ENCODE results near the gene ZNF710. TPM values are rescaled to one million over a fixed set of nuclear protein-coding genes. Genes with fewer than 3 reads are reported as not detected.

ZNF710 gene
- polyA plus RNA-seq, 4 donors = 15.9 to 21.5 (median 16.9) TPM

GRCh38 chr15:90075420-90076289, 74.5 kb downstream of the ZNF710 start:
- DNase-seq (ENCODE audit: low read depth in 4 of 4, low spot score in 3 of 4) = no peak

GRCh38 chr15:90076716-90077115, 75.6 kb downstream of the ZNF710 start:
- DNase-seq (ENCODE audit: low read depth in 4 of 4, low spot score in 3 of 4) = no peak

- no peak for DNase-seq (ENCODE audit: low read depth in 4 of 4, low spot score in 3 of 4)
Observed at GRCh38 chr15:90078965-90079364, 77.8 kb downstream of the ZNF710 start.

GRCh38 chr15:90079619-90080457, 78.7 kb downstream of the ZNF710 start:
- DNase-seq (ENCODE audit: low read depth in 4 of 4, low spot score in 3 of 4) = no peak

- no peak for DNase-seq (ENCODE audit: low read depth in 4 of 4, low spot score in 3 of 4)
Observed at GRCh38 chr15:90080458-90080755, 79.3 kb downstream of the ZNF710 start.

GRCh38 chr15:90080818-90081393, 79.8 kb downstream of the ZNF710 start:
- DNase-seq (ENCODE audit: low read depth in 4 of 4, low spot score in 3 of 4) = no peak

GRCh38 chr15:90082140-90082715, 81.1 kb downstream of the ZNF710 start:
- no peak for DNase-seq (ENCODE audit: low read depth in 4 of 4, low spot score in 3 of 4)

- no peak for DNase-seq (ENCODE audit: low read depth in 4 of 4, low spot score in 3 of 4)
Observed at GRCh38 chr15:90083419-90083818, 82.3 kb downstream of the ZNF710 start.

GRCh38 chr15:90083954-90084607, 83.0 kb downstream of the ZNF710 start:
- DNase-seq (ENCODE audit: low read depth in 4 of 4, low spot score in 3 of 4) = no peak

- no peak for DNase-seq (ENCODE audit: low read depth in 4 of 4, low spot score in 3 of 4)
Observed at GRCh38 chr15:90084876-90085423, 83.8 kb downstream of the ZNF710 start.

- DNase-seq (ENCODE audit: low read depth in 4 of 4, low spot score in 3 of 4) = no peak
Observed at GRCh38 chr15:90085565-90085964, 84.4 kb downstream of the ZNF710 start.

GRCh38 chr15:90086868-90087268, 85.7 kb downstream of the ZNF710 start:
- no peak for DNase-seq (ENCODE audit: low read depth in 4 of 4, low spot score in 3 of 4)

- no peak for DNase-seq (ENCODE audit: low read depth in 4 of 4, low spot score in 3 of 4)
Observed at GRCh38 chr15:90087454-90088154, 86.5 kb downstream of the ZNF710 start.

GRCh38 chr15:90090226-90090848, 89.2 kb downstream of the ZNF710 start:
- DNase-seq (ENCODE audit: low read depth in 4 of 4, low spot score in 3 of 4) = no peak

- DNase-seq (ENCODE audit: low read depth in 4 of 4, low spot score in 3 of 4) = no peak
Observed at GRCh38 chr15:90091156-90091931, 90.2 kb downstream of the ZNF710 start.

- no peak for DNase-seq (ENCODE audit: low read depth in 4 of 4, low spot score in 3 of 4)
Observed at GRCh38 chr15:90095521-90095959, 94.4 kb downstream of the ZNF710 start.

GRCh38 chr15:90097475-90097874, 96.4 kb downstream of the ZNF710 start:
- no peak for DNase-seq (ENCODE audit: low read depth in 4 of 4, low spot score in 3 of 4)

- DNase-seq (ENCODE audit: low read depth in 4 of 4, low spot score in 3 of 4) = no peak
Observed at GRCh38 chr15:90099072-90099867, 98.1 kb downstream of the ZNF710 start.

All from left renal pelvis (tissue), 4 donors.